ENCODE data around the gene MC3R.

DNA sequence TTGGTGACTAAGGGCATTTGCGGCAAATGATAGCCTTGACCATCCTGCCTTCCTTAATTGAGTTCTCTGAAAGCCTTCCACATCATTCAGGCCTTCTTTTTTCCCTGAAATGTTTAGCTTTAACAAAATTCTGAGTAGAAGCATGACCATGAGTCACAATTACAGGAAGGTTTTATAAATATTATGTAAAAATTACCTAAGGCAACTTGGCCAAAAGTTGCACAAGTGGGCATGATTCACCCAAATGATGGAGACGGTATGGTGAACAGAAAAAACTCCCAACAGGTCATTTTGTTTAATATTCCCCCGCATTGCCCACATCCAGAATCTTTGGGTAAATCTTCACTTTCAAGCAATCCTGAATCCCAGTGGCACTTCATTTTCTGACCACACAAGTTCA is 37.0 kb downstream of the MC3R start:
- TF ChIP-seq, protein P1, sequence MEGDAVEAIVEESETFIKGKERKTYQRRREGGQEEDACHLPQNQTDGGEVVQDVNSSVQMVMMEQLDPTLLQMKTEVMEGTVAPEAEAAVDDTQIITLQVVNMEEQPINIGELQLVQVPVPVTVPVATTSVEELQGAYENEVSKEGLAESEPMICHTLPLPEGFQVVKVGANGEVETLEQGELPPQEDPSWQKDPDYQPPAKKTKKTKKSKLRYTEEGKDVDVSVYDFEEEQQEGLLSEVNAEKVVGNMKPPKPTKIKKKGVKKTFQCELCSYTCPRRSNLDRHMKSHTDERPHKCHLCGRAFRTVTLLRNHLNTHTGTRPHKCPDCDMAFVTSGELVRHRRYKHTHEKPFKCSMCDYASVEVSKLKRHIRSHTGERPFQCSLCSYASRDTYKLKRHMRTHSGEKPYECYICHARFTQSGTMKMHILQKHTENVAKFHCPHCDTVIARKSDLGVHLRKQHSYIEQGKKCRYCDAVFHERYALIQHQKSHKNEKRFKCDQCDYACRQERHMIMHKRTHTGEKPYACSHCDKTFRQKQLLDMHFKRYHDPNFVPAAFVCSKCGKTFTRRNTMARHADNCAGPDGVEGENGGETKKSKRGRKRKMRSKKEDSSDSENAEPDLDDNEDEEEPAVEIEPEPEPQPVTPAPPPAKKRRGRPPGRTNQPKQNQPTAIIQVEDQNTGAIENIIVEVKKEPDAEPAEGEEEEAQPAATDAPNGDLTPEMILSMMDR (conservative IDR thresholded peaks at IDR 0.05; ENCODE audit: low read depth, low read length), result no peak
- TF ChIP-seq EZH2 (IDR thresholded peaks at IDR 0.05; ENCODE audit: low read length, unreplicated experiment) (no peak), EZH2phosphoT487 (IDR thresholded peaks at IDR 0.05; ENCODE audit: borderline replicate concordance, low read length) (no peak)

Measured in PC-3 (cell line).